ENCODE results near the gene ABO.
"Not testable (repeated sequence)": the region's sequence is repeated elsewhere in the genome, so short reads cannot be mapped to it uniquely, and the experiment has no call there.

The ABO gene

GRCh38 chr9:133223159-133223756 is 51.7 kb downstream of the ABO start:
- DNase-seq, result not testable (repeated sequence)

DNA sequence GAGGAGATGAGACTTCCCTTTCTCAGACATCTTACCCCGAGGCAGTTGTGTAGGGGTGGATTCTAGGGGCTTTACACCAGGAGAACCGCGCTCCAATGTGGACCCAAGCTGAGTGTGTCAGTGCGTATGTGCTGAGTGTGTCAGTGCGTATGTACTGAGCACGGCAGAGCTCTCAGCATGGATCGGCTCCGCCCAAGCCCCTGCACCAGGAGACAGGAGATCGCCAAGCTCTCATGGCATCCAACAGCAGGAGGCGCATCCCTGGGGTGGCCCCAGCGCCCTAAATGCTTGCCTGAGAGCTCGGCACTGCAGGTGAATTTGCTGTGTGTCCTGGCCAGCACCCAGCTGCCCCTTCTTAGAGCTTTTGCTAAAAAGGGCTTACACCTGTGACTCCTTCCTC is 53.0 kb downstream of the ABO start:
- not testable (repeated sequence) for DNase-seq

- no peak for DNase-seq
These were observed 53.7 kb downstream of the ABO start for GRCh38 chr9:133221177-133221809.

DNA sequence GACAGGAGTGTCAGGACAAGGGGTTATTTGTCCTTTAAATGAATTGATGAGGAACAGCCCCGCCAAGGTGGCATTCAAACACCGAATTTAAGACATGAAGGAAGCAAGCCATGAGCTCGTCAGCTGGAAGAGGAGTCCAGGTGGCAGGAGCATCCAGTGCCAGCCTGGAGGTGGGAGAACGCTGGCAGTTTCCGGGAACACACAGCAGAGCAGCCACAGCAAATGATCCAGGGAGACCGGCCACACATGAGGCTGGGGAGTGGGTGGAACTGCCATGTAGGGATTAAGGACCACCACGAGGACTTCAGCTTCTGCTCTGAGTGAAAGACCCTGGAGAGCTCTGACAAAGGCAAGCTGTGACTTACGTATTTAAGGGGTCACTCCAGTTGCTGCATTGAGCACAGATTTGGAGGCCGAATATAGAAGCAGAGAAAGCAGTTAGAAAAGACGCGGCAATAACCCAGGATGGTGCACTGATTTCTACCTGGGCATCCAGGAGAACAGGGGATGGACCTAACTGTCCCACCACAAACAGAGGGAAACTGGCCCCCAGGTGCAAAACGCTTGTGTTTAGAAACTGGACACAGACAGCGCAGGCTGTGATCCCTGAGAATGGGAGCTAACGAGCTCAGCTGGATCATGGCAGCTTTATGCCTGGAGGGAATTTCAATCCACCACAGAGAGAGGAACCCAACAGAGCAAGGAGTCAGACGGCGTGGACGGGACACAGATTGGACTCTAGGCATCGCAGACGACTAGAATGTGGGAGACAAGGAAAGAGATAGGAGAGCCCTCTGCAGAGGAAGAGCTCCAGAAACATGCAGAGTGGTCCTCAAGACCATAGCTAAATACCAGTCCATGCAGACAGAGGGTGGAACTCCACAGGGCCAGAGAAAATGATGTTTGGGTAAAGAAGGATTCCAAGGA is 56.7 kb downstream of the ABO start:
- not testable (repeated sequence) for DNase-seq

DNA sequence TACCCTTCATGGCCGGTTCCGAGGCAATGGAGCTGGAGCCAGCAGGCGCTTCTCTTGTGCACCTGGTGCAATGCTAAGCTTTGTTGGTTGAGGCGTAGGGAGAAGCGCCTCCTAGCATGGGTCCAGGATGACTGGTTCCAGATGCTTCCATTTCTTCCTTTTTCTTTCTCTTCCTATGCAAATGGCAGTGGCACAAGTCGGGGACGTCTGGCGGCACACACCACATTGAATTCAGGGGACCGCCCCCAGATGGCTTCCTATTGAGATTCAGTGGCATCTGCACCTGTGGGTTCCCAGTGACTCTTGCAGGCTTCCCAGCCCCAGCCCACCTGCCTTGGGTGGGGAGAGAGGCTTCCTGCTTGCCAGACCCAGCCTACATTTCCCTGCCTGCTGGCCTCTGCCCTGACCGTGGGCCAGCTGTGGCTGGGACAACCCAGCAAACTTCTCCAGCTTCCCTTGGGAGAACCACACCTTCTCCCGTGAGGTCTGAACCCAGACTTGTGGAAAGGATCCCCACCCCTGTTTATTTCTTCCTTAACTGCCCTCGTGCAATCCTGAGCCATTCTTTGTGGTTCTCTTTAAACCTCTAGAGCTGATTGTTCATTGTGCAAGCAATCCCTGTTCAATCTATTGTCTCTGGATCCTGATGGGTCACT is 57.5 kb downstream of the ABO start:
- not testable (repeated sequence) for DNase-seq

GRCh38 chr9:133214276-133214675 is 60.7 kb downstream of the ABO start:
- DNase-seq, result not testable (repeated sequence)

- DNase-seq, result no peak
These were observed 64.4 kb downstream of the ABO start for GRCh38 chr9:133210609-133211008.

DNA sequence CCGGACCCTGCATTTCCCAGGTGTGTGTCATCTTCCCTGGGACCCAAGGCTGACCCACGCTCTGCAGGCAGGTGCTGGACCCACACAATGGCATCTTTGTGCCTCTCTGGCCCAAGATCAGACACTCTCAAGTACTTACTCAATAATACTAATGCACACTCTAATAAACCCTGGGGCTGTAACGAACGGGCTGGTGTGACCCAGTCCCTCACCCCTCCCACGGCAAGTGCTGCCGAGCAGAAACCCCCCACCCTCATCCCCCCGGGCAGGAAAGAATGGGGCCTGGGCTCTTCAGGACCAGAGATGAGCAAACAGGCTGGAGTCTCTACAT is 64.8 kb downstream of the ABO start:
- no peak for DNase-seq

- not testable (repeated sequence) for DNase-seq
These were observed 65.4 kb downstream of the ABO start for GRCh38 chr9:133209327-133210201.

DNA sequence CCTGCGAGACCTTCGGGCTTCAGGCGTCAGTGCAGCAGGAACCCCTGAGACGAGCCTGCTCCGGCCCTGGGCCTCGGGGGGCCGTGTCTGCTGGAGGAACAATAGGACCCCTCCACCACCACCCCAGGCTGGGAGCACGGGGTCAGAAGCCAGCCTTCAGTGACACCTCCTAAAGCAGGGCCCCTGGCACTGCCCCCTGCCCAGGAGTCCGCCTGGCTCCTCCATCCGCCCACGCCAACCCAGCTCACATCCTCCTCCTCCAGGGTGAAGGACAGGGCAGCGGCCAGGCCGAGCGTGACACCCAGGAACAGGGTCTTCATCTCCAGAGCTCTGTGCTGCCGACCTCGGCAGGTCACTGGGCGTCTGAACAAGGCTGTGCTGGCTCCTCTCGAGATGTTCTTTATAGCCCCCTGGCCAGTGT is 66.1 kb downstream of the ABO start, which contains the start of gene OBP2B:
OBP2B (minus strand) TSS at position 371 of the 421 bp plus-strand sequence; CDS start at position 320, 51 bp downstream.
- DNase-seq, result not testable (repeated sequence)

DNA sequence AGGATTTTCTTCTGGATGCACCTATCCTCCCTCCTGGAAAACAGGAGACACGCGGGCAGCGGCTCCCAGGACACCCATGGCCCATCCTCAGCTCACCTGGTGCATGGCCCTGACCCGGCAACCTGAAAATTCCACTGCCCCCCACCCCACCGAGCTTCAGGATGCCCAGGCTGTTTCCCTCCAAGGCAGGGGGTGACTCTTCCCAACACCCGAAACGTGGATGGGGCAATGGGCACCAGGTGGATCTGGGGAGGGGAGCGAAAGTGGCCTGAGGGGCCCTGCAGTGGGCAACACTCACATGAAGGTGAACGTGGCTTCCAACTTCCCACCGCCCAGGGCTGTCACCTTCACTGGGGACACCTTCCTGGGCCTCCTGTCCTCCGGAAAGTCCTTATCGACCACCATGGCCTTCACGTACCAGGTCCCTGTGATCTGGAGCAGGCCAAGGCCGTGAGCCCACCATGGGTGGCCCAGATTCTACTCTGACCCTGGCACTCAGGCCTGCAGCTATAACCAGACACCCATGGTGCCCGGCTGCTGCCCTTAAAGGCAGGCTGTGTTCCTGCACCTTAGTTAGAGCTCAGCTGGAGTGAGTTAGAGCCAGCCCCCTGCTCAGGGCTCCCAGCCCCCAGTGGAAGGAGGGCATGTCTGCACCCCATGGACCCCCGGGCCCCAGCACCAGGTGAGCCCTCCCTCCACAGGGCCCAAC is 66.7 kb downstream of the ABO start:
- not testable (repeated sequence) for DNase-seq

GRCh38 chr9:133207540-133208170 is 67.3 kb downstream of the ABO start:
- DNase-seq, result no peak

DNA sequence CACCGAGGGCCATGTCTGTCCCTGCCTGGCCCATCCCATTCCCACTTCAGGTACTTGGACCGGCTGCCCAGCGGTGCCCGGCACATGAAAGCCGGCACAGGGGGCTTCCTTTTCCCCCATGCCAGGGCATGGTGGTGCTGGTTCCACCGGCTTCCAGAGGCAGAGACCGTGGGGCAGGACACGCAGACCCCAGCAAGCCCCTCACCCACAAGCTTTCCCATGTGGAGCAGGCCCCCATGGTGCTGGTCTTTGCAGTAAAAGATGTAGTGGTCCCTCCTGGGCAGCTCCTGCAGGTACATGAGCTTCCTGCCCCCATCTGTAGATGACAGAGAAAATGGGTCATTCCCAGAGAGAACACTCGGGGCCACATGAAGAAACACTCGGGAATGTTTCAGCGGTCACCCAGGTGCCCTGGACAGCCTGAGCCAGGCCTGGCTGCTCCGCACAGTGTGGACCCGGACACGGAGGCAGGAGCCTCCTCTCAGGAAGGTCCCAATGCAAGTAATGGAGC is 67.9 kb downstream of the ABO start:
- DNase-seq, result no peak

DNA sequence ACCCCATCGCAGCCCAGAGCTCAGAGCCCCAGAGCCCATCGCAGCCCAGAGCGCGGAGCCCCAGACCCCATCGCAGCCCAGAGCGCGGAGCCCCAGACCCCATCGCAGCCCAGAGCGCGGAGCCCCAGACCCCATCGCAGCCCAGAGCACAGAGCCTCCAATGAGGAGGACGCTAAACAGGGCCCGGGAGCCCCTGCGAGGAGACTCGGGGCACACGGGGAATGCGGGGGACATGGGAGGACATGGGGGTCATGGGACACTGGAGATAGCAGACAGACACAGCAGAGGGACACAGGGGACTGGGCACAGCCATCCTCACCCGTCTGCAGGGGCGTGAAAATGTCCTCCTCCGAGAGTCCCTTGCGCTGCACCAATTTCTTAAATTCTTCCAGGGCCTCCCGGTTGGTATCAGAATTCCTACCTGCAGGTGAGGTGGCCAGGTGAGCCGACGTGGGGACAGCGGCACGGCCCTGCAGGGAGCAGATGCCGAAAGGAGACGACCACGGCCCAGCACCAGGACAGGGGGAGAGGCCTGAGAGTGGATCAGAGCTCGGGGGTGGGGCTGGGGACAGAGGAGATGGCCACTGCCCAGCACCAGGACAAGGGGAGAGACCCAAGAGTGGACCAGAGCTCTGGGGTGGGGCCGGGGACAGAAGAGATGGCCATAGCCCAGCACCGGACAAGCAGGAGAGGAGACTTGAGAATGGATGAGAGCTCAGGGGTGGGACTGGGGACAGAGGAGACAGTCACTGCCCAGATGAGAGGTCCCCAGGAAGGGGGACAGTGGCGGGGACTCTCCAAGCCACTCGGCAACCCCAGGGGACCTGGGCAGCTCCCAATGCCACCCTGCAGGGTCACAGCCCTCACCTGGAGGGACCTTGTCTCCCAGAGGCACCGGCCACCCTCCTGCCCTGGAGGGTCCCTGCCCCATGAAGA is 68.7 kb downstream of the ABO start:
- DNase-seq, result no peak

DNA sequence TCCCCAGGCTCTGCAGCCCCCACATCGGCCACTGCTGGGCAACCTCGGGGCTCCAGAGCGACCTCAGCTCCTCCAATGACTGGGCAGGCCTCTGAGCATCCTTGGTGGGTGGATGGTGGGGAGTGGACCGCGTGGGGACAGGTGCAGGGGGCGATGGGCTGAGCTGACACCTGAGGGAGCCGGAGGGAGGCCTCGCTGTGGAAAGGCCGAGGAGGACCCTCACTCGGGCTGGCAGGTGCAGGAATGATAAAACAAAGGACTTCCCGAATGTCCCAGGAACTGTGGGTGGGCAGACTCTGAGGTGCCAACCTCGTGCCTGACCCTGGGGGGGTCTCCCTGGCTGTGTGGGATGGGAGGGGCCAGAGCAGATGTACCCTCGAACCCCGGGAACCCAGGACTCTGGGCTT is 69.5 kb downstream of the ABO start:
- DNase-seq, result not testable (repeated sequence)

All from activated CD4-positive, alpha-beta T cell treated with anti-CD3 and anti-CD28 coated beads for 48 hours (primary cell).